ENCODE results near the gene TUBG1. TPM values are rescaled to one million over a fixed set of nuclear protein-coding genes. Genes with fewer than 3 reads are reported as not detected.

TUBG1 gene
- total RNA-seq, 1 experiment from 2014 or later: 140 TPM

- TF ChIP-seq, protein P1, sequence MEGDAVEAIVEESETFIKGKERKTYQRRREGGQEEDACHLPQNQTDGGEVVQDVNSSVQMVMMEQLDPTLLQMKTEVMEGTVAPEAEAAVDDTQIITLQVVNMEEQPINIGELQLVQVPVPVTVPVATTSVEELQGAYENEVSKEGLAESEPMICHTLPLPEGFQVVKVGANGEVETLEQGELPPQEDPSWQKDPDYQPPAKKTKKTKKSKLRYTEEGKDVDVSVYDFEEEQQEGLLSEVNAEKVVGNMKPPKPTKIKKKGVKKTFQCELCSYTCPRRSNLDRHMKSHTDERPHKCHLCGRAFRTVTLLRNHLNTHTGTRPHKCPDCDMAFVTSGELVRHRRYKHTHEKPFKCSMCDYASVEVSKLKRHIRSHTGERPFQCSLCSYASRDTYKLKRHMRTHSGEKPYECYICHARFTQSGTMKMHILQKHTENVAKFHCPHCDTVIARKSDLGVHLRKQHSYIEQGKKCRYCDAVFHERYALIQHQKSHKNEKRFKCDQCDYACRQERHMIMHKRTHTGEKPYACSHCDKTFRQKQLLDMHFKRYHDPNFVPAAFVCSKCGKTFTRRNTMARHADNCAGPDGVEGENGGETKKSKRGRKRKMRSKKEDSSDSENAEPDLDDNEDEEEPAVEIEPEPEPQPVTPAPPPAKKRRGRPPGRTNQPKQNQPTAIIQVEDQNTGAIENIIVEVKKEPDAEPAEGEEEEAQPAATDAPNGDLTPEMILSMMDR (IDR thresholded peaks at IDR 0.05): no peak
- TF ChIP-seq RELA (CRISPR knock-in tag; IDR thresholded peaks at IDR 0.05; ENCODE audit: borderline replicate concordance) (no peak), ZNF423 (CRISPR knock-in tag; IDR thresholded peaks at IDR 0.05) (no peak), JUN (CRISPR knock-in tag; IDR thresholded peaks at IDR 0.05) (no peak), FOXJ3 (CRISPR knock-in tag; IDR thresholded peaks at IDR 0.05; ENCODE audit: borderline replicate concordance) (no peak), ZNF532 (CRISPR knock-in tag; IDR thresholded peaks at IDR 0.05; ENCODE audit: borderline replicate concordance) (no peak)
- TF ChIP-seq, protein P2, sequence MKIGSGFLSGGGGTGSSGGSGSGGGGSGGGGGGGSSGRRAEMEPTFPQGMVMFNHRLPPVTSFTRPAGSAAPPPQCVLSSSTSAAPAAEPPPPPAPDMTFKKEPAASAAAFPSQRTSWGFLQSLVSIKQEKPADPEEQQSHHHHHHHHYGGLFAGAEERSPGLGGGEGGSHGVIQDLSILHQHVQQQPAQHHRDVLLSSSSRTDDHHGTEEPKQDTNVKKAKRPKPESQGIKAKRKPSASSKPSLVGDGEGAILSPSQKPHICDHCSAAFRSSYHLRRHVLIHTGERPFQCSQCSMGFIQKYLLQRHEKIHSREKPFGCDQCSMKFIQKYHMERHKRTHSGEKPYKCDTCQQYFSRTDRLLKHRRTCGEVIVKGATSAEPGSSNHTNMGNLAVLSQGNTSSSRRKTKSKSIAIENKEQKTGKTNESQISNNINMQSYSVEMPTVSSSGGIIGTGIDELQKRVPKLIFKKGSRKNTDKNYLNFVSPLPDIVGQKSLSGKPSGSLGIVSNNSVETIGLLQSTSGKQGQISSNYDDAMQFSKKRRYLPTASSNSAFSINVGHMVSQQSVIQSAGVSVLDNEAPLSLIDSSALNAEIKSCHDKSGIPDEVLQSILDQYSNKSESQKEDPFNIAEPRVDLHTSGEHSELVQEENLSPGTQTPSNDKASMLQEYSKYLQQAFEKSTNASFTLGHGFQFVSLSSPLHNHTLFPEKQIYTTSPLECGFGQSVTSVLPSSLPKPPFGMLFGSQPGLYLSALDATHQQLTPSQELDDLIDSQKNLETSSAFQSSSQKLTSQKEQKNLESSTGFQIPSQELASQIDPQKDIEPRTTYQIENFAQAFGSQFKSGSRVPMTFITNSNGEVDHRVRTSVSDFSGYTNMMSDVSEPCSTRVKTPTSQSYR (CRISPR knock-in tag; IDR thresholded peaks at IDR 0.05): no peak
- TF ChIP-seq, protein P3, sequence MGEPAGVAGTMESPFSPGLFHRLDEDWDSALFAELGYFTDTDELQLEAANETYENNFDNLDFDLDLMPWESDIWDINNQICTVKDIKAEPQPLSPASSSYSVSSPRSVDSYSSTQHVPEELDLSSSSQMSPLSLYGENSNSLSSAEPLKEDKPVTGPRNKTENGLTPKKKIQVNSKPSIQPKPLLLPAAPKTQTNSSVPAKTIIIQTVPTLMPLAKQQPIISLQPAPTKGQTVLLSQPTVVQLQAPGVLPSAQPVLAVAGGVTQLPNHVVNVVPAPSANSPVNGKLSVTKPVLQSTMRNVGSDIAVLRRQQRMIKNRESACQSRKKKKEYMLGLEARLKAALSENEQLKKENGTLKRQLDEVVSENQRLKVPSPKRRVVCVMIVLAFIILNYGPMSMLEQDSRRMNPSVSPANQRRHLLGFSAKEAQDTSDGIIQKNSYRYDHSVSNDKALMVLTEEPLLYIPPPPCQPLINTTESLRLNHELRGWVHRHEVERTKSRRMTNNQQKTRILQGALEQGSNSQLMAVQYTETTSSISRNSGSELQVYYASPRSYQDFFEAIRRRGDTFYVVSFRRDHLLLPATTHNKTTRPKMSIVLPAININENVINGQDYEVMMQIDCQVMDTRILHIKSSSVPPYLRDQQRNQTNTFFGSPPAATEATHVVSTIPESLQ (CRISPR knock-in tag; IDR thresholded peaks at IDR 0.05): no peak
- no peak overlapping the region for H3K27ac Mint-ChIP-seq
- H3K4me1 Mint-ChIP-seq: peaks cover 12% of the 10 kb centered on the region
- H3K9me3 Mint-ChIP-seq: no peaks in the 10 kb centered on the region
- DNase-seq (ENCODE audit: low spot score) (no peak), ATAC-seq (no peak)
- ChIA-PET POLR2A (no interaction called here), CTCF (interaction anchor here (1.1 to 3.4 kb wide), 2 partner anchors 9 to 51 kb away, joined by 3 to 30 read pairs; partner anchors contain the start of gene PSMC3IP)
- H3K27me3 Mint-ChIP-seq (ENCODE audit: low read depth): no peaks in the 10 kb centered on the region
- H3K36me3 Mint-ChIP-seq: peaks cover 45% of the 10 kb centered on the region
- no peak overlapping the region for H3K4me3 Mint-ChIP-seq
These were observed 41.0 kb upstream of the TUBG1 start for GRCh38 chr17:42568341-42569111.

DNA sequence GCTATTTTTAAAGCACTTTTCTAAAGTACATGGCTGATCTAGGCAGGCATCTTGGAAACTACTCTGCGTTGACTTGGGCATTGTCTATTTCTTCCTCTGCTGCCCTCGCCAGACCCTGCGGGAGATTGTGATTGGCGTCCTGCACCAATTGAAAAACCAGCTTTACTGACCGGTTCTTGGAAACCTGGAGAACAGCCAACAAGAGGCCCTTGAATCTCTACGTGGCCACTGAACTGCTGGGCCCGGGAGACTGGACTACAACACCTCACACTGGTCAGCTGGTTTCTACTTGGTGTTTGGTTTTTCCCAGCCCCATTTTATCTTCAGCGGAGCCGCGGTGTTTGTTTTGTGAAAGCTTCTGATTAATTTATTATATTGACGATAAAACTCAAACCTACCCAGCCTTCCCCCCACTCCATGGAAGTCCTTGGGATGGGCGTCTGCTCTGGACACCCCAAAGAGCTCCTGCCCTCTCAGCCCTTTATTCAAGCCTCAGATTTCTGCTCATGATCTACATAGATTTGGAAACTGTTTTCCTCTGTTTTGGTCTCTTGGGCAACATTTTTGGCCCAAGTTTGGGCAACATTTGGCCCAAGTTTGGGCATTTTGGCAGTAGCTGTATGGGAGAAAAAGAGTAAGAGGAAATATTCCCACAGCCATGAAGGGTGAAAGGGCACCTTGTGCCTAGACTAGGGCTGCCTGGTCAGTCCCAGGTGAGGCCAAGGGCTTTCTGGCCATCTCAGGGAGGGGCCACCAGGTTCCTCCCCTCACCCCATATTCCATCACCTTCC is 37.9 kb upstream of the TUBG1 start:
- POLR2A ChIA-PET: interaction anchor here (0.6 kb wide), 1 partner anchor 56 kb away, joined by 3 read pairs; no protein-coding TSS in a partner anchor
- H3K27ac Mint-ChIP-seq: no peak overlapping the region
- no peak for TF ChIP-seq ZNF232 (CRISPR knock-in tag; IDR thresholded peaks at IDR 0.05)
- TF ChIP-seq CDX4 (CRISPR knock-in tag; IDR thresholded peaks at IDR 0.05; ENCODE audit: borderline replicate concordance): no peak
- no peak for TF ChIP-seq JAZF1 (CRISPR knock-in tag; IDR thresholded peaks at IDR 0.05)
- TF ChIP-seq ETV6 (CRISPR knock-in tag; IDR thresholded peaks at IDR 0.05): no peak
- no peak for TF ChIP-seq SMAD4 (CRISPR knock-in tag; IDR thresholded peaks at IDR 0.05)
- TF ChIP-seq IRF1 (CRISPR knock-in tag; IDR thresholded peaks at IDR 0.05): no peak
- TF ChIP-seq ZBTB21 (CRISPR knock-in tag; IDR thresholded peaks at IDR 0.05; ENCODE audit: borderline replicate concordance): no peak
- no peak for TF ChIP-seq FOXK1 (CRISPR knock-in tag; IDR thresholded peaks at IDR 0.05)
- TF ChIP-seq ELF4 (CRISPR knock-in tag; IDR thresholded peaks at IDR 0.05; ENCODE audit: low read depth): no peak
- TF ChIP-seq, protein P4, sequence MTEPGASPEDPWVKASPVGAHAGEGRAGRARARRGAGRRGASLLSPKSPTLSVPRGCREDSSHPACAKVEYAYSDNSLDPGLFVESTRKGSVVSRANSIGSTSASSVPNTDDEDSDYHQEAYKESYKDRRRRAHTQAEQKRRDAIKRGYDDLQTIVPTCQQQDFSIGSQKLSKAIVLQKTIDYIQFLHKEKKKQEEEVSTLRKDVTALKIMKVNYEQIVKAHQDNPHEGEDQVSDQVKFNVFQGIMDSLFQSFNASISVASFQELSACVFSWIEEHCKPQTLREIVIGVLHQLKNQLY (CRISPR knock-in tag; IDR thresholded peaks at IDR 0.05): no peak
- no peak for TF ChIP-seq ZNF219 (CRISPR knock-in tag; IDR thresholded peaks at IDR 0.05; ENCODE audit: borderline replicate concordance)
- no peak for TF ChIP-seq TCF7 (CRISPR knock-in tag; IDR thresholded peaks at IDR 0.05; ENCODE audit: low read depth)

More for the DNA sequence above, 37.9 kb upstream of the TUBG1 start:
- Mint-ChIP-seq H3K27me3 (ENCODE audit: low read depth) (no peaks in the 10 kb centered on the region), H3K4me1 (peaks cover 15% of the 10 kb centered on the region), H3K36me3 (peaks cover 55% of the 10 kb centered on the region), H3K9me3 (no peaks in the 10 kb centered on the region), H3K4me3 (no peak overlapping the region)
- ATAC-seq (no peak), DNase-seq (ENCODE audit: low spot score) (no peak)
- CTCF ChIA-PET: no interaction called here

Measured in WTC11 (cell line).